Sigmoid colon (tissue), 4 donors: ENCODE measurements around the gene APCDD1.

Experiments
- CTCF ChIP-seq, 4 experiments: fragments of 450-650 bp in 3 of 4; fragments of 200-600 bp in 1 of 4; IDR thresholded peaks; one replicate each; pipeline ENCODE4 v1.5.1; 2016 to 2019; ENCODE audit warnings: antibody characterized with exemption in 4 of 4, mild to moderate bottlenecking in 3 of 4, moderate library complexity in 2 of 4
- POLR2A ChIP-seq, 2 donors: fragments of 450-650 bp; IDR thresholded peaks; one replicate each; pipeline ENCODE4 v1.6.1; 2016; ENCODE audit warnings: antibody characterized with exemption in 2 of 2, mild to moderate bottlenecking in 2 of 2, moderate library complexity in 2 of 2
- POLR2AphosphoS5 ChIP-seq, 4 donors: sonication (generic); formaldehyde crosslinking; IDR thresholded peaks; one replicate each; pipeline ENCODE4 v1.6.1; 2017; ENCODE audit warnings: antibody characterized with exemption in 4 of 4

- TF ChIP-seq CTCF (IDR thresholded peaks at IDR 0.05) (no peak), POLR2AphosphoS5 (IDR thresholded peaks at IDR 0.05) (no peak), POLR2A (IDR thresholded peaks at IDR 0.05) (no peak)
These were observed 64.9 kb downstream of the APCDD1 start for GRCh38 chr18:10519366-10519765.
